Neural progenitor cell (in vitro differentiated cells): ENCODE measurements around the gene PTPN14. TPM values are rescaled to one million over a fixed set of nuclear protein-coding genes. Genes with fewer than 3 reads are reported as not detected.

Experiments
- DNase-seq: peaks from one replicate; pipeline ENCODE4 v3.0.0-alpha.2; 2016; ENCODE audit warnings: low spot score
- H2AFZ ChIP-seq: fragments of 200-600 bp; sonication (generic); replicated peaks from 2 replicates; pipeline ENCODE4 v1.6.1; 2016; ENCODE audit warnings: antibody characterized with exemption
- H3F3A ChIP-seq: fragments of 200-600 bp; sonication (generic); 2 replicates; pipeline ENCODE4 v1.6.1; 2016; ENCODE audit warnings: antibody characterized with exemption, low read depth
- H3K27ac ChIP-seq: fragments of 200-600 bp; sonication (generic); 2 replicates; pipeline ENCODE4 v1.5.1; 2016; ENCODE audit warnings: mild to moderate bottlenecking
- H3K27me3 ChIP-seq: fragments of 200-600 bp; sonication (generic); 2 replicates; pipeline ENCODE4 v1.6.1; 2016; ENCODE audit warnings: mild to moderate bottlenecking, moderate library complexity
- H3K36me3 ChIP-seq: fragments of 200-600 bp; sonication (generic); 2 replicates; pipeline ENCODE4 v1.5.1; 2016
- H3K4me1 ChIP-seq: fragments of 200-600 bp; sonication (generic); 2 replicates; pipeline ENCODE4 v1.6.1; 2016; ENCODE audit warnings: mixed run types
- H3K4me2 ChIP-seq: fragments of 200-600 bp; sonication (generic); 2 replicates; pipeline ENCODE4 v1.6.1; 2016
- H3K4me3 ChIP-seq: fragments of 200-600 bp; sonication (generic); 2 replicates; pipeline ENCODE4 v1.5.1; 2016
- H3K79me2 ChIP-seq: fragments of 200-600 bp; sonication (generic); 2 replicates; pipeline ENCODE4 v1.6.1; 2016; ENCODE audit warnings: low read depth
- H3K9ac ChIP-seq: fragments of 200-600 bp; sonication (generic); 2 replicates; pipeline ENCODE4 v1.6.1; 2016
- H3K9me3 ChIP-seq: fragments of 200-600 bp; sonication (generic); 2 replicates; pipeline ENCODE4 v1.5.1; 2016; ENCODE audit warnings: low read depth
- H4K20me1 ChIP-seq: fragments of 200-600 bp; sonication (generic); 2 replicates; pipeline ENCODE4 v1.6.1; 2016; ENCODE audit warnings: low read depth
- H3K27ac Mint-ChIP-seq: 3 replicates; pipeline ENCODE4 v1.8.0; 2021; ENCODE audit warnings: mixed read lengths
- H3K27me3 Mint-ChIP-seq: 2 replicates; pipeline ENCODE4 v1.8.0; 2022; ENCODE audit warnings: low read depth, mild to moderate bottlenecking, inconsistent platforms, moderate library complexity, mixed read lengths; ENCODE audit not compliant: insufficient read depth
- H3K36me3 Mint-ChIP-seq: 3 replicates; pipeline ENCODE4 v1.8.0; 2021; ENCODE audit warnings: mixed read lengths
- H3K4me1 Mint-ChIP-seq: 3 replicates; pipeline ENCODE4 v1.8.0; 2021; ENCODE audit warnings: mixed read lengths
- H3K4me3 Mint-ChIP-seq: 3 replicates; pipeline ENCODE4 v1.8.0; 2021; ENCODE audit warnings: mild to moderate bottlenecking, moderate library complexity, mixed read lengths
- H3K9me3 Mint-ChIP-seq: 3 replicates; pipeline ENCODE4 v1.8.0; 2020; ENCODE audit warnings: mixed read lengths
- CTCF ChIP-seq: fragments of 200-600 bp; sonication (generic); IDR thresholded peaks from 2 replicates; pipeline ENCODE4 v1.5.1; 2017; ENCODE audit warnings: antibody characterized with exemption, mild to moderate bottlenecking
- EZH2 ChIP-seq: fragments of 200-600 bp; sonication (generic); IDR thresholded peaks from 2 replicates; pipeline ENCODE4 v1.6.1; 2017; ENCODE audit warnings: antibody characterized with exemption, mild to moderate bottlenecking, moderate library complexity
- EZH2phosphoT487 ChIP-seq: fragments of 200-600 bp; sonication (generic); IDR thresholded peaks from 2 replicates; pipeline ENCODE4 v1.6.1; 2017; ENCODE audit warnings: antibody characterized with exemption
- total RNA-seq: library from RNA; depleted of rRNA; stranded (reverse); fragments of >200 nt; gene quantifications from 2 replicates; pipeline ENCODE4 v1.2.3, GENCODE V29; 2015; ENCODE audit warnings: low replicate concordance

Gene PTPN14
- total RNA-seq, 1 donor from 2014 or later: 28.3 TPM

GRCh38 chr1:214588963-214589597 is 37.7 kb upstream of the PTPN14 start:
- H3K27ac Mint-ChIP-seq: no peak overlapping the region
- no peaks in the 10 kb centered on the region for H3K9me3 ChIP-seq
- TF ChIP-seq EZH2phosphoT487 (no peak), CTCF (no peak), EZH2 (no peak)
- no peak for DNase-seq
- no peak overlapping the region for H3K4me2 ChIP-seq
- no peak overlapping the region for H3K27ac ChIP-seq
- H4K20me1 ChIP-seq: no peaks in the 10 kb centered on the region
- no peaks in the 10 kb centered on the region for H3K4me1 ChIP-seq
- no peak overlapping the region for H2AFZ ChIP-seq
- no peaks in the 10 kb centered on the region for H3F3A ChIP-seq
- H3K79me2 ChIP-seq: no peaks in the 10 kb centered on the region
- H3K4me1 Mint-ChIP-seq: no peaks in the 10 kb centered on the region
- H3K36me3 ChIP-seq: no peaks in the 10 kb centered on the region
- H3K27me3 ChIP-seq: no peaks in the 10 kb centered on the region
- no peak overlapping the region for H3K4me3 Mint-ChIP-seq
- peaks cover 3% of the 10 kb centered on the region for H3K27me3 Mint-ChIP-seq
- H3K9me3 Mint-ChIP-seq: no peaks in the 10 kb centered on the region
- no peaks in the 10 kb centered on the region for H3K36me3 Mint-ChIP-seq
- no peak overlapping the region for H3K4me3 ChIP-seq
- H3K9ac ChIP-seq: no peak overlapping the region

- no peak overlapping the region for H3K9ac ChIP-seq
- no peak overlapping the region for H3K4me2 ChIP-seq
- no peaks in the 10 kb centered on the region for H4K20me1 ChIP-seq
- H2AFZ ChIP-seq: no peak overlapping the region
- H3F3A ChIP-seq: no peaks in the 10 kb centered on the region
- no peaks in the 10 kb centered on the region for H3K36me3 Mint-ChIP-seq
- H3K4me3 ChIP-seq: no peak overlapping the region
- no peaks in the 10 kb centered on the region for H3K79me2 ChIP-seq
- no peak for DNase-seq
- no peaks in the 10 kb centered on the region for H3K4me1 Mint-ChIP-seq
- TF ChIP-seq EZH2 (no peak), CTCF (no peak), EZH2phosphoT487 (no peak)
- H3K36me3 ChIP-seq: no peaks in the 10 kb centered on the region
- no peaks in the 10 kb centered on the region for H3K9me3 ChIP-seq
- no peak overlapping the region for H3K4me3 Mint-ChIP-seq
- H3K27me3 Mint-ChIP-seq: peaks cover 3% of the 10 kb centered on the region
- no peak overlapping the region for H3K27ac ChIP-seq
- H3K9me3 Mint-ChIP-seq: no peaks in the 10 kb centered on the region
- H3K27me3 ChIP-seq: no peaks in the 10 kb centered on the region
- H3K4me1 ChIP-seq: no peaks in the 10 kb centered on the region
- no peak overlapping the region for H3K27ac Mint-ChIP-seq
Observed at GRCh38 chr1:214587165-214587564, 35.8 kb upstream of the PTPN14 start.

GRCh38 chr1:214586621-214587020 is 35.2 kb upstream of the PTPN14 start:
- Histone ChIP-seq H4K20me1 (no peaks in the 10 kb centered on the region), H3K4me2 (no peak overlapping the region), H3K27me3 (no peaks in the 10 kb centered on the region), H2AFZ (no peak overlapping the region), H3K9ac (no peak overlapping the region), H3K4me3 (no peak overlapping the region), H3K36me3 (no peaks in the 10 kb centered on the region), H3K27ac (no peak overlapping the region), H3F3A (no peaks in the 10 kb centered on the region), H3K79me2 (no peaks in the 10 kb centered on the region), H3K9me3 (no peaks in the 10 kb centered on the region), H3K4me1 (no peaks in the 10 kb centered on the region)
- Mint-ChIP-seq H3K27me3 (peaks cover 3% of the 10 kb centered on the region), H3K36me3 (no peaks in the 10 kb centered on the region), H3K4me1 (no peaks in the 10 kb centered on the region), H3K4me3 (no peak overlapping the region), H3K27ac (no peak overlapping the region), H3K9me3 (no peaks in the 10 kb centered on the region)
- TF ChIP-seq CTCF: no peak
- no peak for TF ChIP-seq EZH2
- no peak for TF ChIP-seq EZH2phosphoT487
- DNase-seq: no peak
